Measurements from ENCODE around the gene DENND1A. TPM values are rescaled to one million over a fixed set of nuclear protein-coding genes. Genes with fewer than 3 reads are reported as not detected.

DENND1A gene
- total RNA-seq, 3 donors from 2014 or later = 18.4 to 21.3 (median 20.1) TPM

DNA sequence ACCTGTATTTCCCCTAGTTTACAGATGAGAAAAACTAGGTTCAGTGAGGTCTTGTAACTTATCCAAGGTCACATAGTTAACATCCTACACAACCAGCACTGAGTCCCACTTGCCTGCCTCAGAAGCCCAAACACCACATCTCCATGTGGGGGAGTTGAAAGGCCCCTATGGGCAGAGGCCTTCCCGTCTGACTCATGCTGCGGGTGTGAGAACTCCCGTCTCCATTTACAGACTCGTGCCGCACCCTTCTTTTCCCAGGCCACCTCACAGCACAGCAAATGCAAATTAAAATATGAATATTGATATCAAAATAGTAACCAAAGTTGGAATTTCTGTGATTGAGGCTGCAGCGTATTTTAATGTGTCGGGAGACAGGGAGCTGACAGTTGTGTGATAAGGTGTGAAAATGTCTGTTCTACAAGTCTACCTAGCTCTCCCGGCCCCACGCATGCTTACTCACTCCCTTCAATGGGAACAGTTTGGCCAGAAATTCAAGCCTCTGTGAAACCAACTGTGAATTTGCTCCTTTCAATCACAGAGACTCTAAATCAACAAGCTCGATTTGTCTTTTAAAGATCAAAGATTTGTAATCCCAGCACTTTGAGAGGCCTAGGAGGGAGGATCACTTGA, 483.8 kb downstream of the DENND1A start:
- no peak for TF ChIP-seq POLR2AphosphoS5 (IDR thresholded peaks at IDR 0.05)
- no peak for TF ChIP-seq POLR2A (IDR thresholded peaks at IDR 0.05)
- TF ChIP-seq, protein P1, sequence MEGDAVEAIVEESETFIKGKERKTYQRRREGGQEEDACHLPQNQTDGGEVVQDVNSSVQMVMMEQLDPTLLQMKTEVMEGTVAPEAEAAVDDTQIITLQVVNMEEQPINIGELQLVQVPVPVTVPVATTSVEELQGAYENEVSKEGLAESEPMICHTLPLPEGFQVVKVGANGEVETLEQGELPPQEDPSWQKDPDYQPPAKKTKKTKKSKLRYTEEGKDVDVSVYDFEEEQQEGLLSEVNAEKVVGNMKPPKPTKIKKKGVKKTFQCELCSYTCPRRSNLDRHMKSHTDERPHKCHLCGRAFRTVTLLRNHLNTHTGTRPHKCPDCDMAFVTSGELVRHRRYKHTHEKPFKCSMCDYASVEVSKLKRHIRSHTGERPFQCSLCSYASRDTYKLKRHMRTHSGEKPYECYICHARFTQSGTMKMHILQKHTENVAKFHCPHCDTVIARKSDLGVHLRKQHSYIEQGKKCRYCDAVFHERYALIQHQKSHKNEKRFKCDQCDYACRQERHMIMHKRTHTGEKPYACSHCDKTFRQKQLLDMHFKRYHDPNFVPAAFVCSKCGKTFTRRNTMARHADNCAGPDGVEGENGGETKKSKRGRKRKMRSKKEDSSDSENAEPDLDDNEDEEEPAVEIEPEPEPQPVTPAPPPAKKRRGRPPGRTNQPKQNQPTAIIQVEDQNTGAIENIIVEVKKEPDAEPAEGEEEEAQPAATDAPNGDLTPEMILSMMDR (IDR thresholded peaks at IDR 0.05) = no peak
- Histone ChIP-seq H3K4me1 (no peaks in the 10 kb centered on the region), H3K27me3 (no peaks in the 10 kb centered on the region), H3K9me3 (no peaks in the 10 kb centered on the region), H3K4me3 (no peak overlapping the region), H3K27ac (no peak overlapping the region), H3K36me3 (no peaks in the 10 kb centered on the region)
- intact Hi-C loops (cut with DNase I; ENCODE audit: low total_unique reads) = no loop called here
- no peak for DNase-seq (ENCODE audit: low spot score in 2 of 2)

DNA sequence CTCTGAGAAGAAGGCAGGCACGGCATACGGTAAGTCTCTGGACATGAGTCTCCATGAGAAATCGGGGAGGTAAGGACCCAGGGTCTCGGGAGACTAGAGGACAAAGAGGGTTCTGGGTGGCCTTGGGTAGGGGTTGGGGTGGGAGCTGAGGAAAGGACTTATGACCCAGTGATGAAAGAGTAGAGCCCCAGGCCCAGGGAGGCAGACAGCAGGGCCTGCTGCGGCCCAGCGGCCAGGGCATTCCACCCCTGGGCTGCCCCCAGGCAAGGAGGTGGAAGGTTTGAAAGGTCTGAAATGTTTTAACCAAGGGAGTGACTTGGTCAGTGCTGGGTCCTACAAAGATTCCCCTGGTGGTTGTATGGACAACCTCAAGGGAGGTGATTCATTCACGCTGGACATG, 484.8 kb downstream of the DENND1A start:
- TF ChIP-seq POLR2A (IDR thresholded peaks at IDR 0.05) (no peak), POLR2AphosphoS5 (IDR thresholded peaks at IDR 0.05) (no peak)
- TF ChIP-seq, protein P1 (IDR thresholded peaks at IDR 0.05) = no peak
- H3K27ac ChIP-seq = no peak overlapping the region
- no peaks in the 10 kb centered on the region for H3K4me1 ChIP-seq
- H3K9me3 ChIP-seq = no peaks in the 10 kb centered on the region
- intact Hi-C loops (cut with DNase I; ENCODE audit: low total_unique reads) = no loop called here
- no peak overlapping the region for H3K4me3 ChIP-seq
- no peak for DNase-seq (ENCODE audit: low spot score in 2 of 2)
- H3K36me3 ChIP-seq = no peaks in the 10 kb centered on the region
- H3K27me3 ChIP-seq = no peaks in the 10 kb centered on the region

DNA sequence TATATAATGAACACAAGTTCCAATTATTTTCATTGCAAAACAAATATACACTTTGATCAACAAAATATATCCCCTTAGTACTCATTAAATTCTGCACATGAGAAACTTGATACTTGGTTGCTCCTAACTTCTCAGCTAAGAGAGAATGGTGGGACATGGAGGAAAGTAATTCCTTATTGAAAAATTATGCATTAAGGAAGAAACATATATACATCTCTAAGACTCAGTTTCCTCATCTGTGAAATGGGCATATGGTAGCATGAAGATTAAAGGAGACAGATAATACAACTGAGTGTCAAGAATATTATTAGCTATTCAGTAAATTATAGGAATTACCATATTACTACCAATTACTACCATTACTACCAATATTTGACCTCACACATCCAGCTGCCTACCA, 488.2 kb downstream of the DENND1A start:
- no peaks in the 10 kb centered on the region for H3K27me3 ChIP-seq
- intact Hi-C loops (cut with DNase I; ENCODE audit: low total_unique reads) = no loop called here
- TF ChIP-seq POLR2A (IDR thresholded peaks at IDR 0.05) (no peak), POLR2AphosphoS5 (IDR thresholded peaks at IDR 0.05) (no peak)
- TF ChIP-seq, protein P1 (IDR thresholded peaks at IDR 0.05) = no peak
- no peaks in the 10 kb centered on the region for H3K36me3 ChIP-seq
- H3K4me1 ChIP-seq = no peaks in the 10 kb centered on the region
- no peaks in the 10 kb centered on the region for H3K9me3 ChIP-seq
- no peak overlapping the region for H3K4me3 ChIP-seq
- no peak for DNase-seq (ENCODE audit: low spot score in 2 of 2)
- H3K27ac ChIP-seq = no peak overlapping the region

DNA sequence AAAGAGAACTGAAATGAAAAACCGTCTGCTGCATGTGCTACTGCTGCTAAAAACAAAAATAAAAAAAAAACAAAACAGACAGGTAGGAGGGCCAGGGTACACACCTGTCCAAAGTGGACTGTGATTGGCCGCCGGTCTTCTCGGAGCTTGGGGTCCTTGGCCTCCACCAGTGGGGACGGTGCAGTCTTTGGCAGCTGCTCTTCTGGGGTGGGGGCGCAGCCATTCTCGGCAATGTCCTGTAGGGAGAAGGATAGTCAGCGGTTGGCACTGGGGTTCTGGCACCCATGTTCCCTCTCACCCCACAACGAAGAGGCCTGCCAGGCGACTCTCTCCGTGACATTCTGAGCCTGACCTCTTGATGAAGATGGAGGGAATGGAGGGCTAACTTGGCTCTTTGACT, 489.7 kb downstream of the DENND1A start:
- no peaks in the 10 kb centered on the region for H3K9me3 ChIP-seq
- TF ChIP-seq, protein P1 (IDR thresholded peaks at IDR 0.05) = no peak
- TF ChIP-seq POLR2A (IDR thresholded peaks at IDR 0.05) (no peak), POLR2AphosphoS5 (IDR thresholded peaks at IDR 0.05) (no peak)
- peak in 1 of 2 donors; percentile 36 for DNase-seq (ENCODE audit: low spot score in 2 of 2)
- no peaks in the 10 kb centered on the region for H3K27me3 ChIP-seq
- no peak overlapping the region for H3K4me3 ChIP-seq
- H3K4me1 ChIP-seq = no peaks in the 10 kb centered on the region
- no peaks in the 10 kb centered on the region for H3K36me3 ChIP-seq
- intact Hi-C loops (cut with DNase I; ENCODE audit: low total_unique reads) = no loop called here
- H3K27ac ChIP-seq = no peak overlapping the region

DNA sequence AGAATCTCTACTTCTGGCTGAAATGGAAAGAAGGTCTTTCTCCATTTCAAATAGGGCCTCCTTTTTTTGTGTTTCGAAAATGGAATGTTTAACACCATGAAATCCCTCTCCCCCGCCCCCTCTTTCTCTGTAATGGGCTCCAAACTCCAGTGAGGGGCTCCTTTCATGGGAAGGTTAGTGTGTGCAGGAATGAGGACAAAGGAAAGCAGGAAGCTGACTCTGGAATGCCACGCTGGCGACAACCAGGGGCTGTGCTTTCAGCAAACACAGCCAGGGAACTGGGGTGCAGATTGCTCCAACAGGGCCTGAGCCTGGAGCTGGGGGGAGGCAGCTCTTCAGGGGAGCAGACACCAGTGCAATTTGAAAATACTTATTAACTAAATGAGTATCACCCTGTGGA, 491.1 kb downstream of the DENND1A start:
- TF ChIP-seq POLR2A (IDR thresholded peaks at IDR 0.05) = no peak
- Histone ChIP-seq H3K4me1 (no peaks in the 10 kb centered on the region), H3K36me3 (no peaks in the 10 kb centered on the region), H3K9me3 (no peaks in the 10 kb centered on the region), H3K4me3 (no peak overlapping the region), H3K27ac (no peak overlapping the region), H3K27me3 (no peaks in the 10 kb centered on the region)
- peak in 1 of 2 donors; percentile 20 for DNase-seq (ENCODE audit: low spot score in 2 of 2)
- intact Hi-C loops (cut with DNase I; ENCODE audit: low total_unique reads) = no loop called here
